ENCODE data around the gene F12. TPM values are rescaled to one million over a fixed set of nuclear protein-coding genes. Genes with fewer than 3 reads are reported as not detected.

Gene F12
- total RNA-seq, 4 donors from 2014 or later = 0.42 to 2.6 (median 1.1) TPM; not detected in 1

DNA sequence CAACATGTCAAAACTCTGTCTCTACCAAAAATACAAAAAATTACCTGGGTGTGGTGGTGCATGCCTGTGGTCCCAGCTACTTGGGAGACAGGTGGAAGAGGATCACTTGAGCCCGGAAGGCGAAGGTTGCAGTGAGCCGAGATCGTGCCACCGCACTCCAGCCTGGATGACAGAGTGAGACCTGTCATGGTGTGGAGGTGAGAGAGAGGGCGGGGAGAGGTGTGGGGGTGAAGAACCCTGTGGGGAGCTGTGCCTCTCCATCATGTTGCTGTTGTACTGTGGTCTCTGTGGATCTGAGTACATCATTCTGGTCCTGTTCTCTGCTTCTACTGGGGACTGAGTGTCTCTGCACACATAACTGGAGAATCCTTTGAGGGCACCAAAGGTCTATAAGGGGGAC lies 36.5 kb downstream of the F12 start:
- WGBS, 2 donors = 84 to 96% methylated on average over 6 of the region's 6 CpGs
- H3K27ac ChIP-seq = no peak overlapping the region

DNA sequence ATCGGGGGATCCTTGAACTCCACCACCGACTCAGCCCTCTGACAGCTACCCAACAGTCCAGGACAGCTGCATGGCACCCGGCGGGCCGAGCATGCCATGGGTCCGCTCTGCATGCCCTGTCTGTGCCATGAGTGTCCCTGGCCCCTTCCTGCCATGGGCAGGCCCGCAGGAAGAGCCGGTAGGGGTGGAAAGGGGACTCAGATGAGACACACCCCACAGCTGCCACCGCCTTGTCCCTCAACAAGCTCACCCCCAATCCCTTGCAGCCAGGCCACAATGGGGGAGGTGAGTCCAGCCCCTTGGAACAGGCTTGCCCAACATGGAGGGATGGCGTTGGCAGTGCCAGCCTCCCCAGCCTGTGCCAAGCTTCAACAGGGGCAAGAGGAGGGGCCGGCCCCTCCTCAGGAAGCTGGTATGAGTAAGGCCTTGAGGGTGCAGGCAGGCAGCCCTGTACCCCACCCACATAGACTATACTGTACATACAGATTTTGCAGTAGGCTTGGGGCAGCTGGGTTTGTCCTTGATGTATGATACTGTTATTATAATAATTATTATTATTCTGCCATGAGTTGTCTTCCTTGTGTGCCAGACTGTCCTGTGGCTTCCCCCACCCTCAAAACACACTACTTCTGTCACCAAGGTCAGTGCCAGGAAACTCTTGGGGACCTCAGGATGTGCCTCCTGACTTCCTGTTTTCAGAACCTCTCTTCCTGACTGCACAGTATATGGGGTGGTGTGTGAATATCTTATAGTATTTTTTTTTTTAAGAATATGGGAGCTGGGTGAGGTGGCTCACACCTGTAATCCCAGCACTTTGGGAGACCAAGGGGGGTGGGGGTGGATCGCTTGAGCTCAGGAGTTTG lies 37.1 kb downstream of the F12 start:
- H3K27ac ChIP-seq = no peak overlapping the region
- peaks cover 9 to 17% of the 10 kb centered on the region in 2 donors for H3K4me1 ChIP-seq
- TF ChIP-seq POLR2A (IDR thresholded peaks at IDR 0.05) = no peak
- TF ChIP-seq, protein P1, sequence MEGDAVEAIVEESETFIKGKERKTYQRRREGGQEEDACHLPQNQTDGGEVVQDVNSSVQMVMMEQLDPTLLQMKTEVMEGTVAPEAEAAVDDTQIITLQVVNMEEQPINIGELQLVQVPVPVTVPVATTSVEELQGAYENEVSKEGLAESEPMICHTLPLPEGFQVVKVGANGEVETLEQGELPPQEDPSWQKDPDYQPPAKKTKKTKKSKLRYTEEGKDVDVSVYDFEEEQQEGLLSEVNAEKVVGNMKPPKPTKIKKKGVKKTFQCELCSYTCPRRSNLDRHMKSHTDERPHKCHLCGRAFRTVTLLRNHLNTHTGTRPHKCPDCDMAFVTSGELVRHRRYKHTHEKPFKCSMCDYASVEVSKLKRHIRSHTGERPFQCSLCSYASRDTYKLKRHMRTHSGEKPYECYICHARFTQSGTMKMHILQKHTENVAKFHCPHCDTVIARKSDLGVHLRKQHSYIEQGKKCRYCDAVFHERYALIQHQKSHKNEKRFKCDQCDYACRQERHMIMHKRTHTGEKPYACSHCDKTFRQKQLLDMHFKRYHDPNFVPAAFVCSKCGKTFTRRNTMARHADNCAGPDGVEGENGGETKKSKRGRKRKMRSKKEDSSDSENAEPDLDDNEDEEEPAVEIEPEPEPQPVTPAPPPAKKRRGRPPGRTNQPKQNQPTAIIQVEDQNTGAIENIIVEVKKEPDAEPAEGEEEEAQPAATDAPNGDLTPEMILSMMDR (IDR thresholded peaks at IDR 0.05) = no peak
- intact Hi-C loops (cut with DNase I) = no loop called here
- no peaks in the 10 kb centered on the region for H3K9me3 ChIP-seq
- no peak for DNase-seq
- H3K27me3 ChIP-seq = no peaks in the 10 kb centered on the region
- H3K4me3 ChIP-seq (replicated peaks in 1 of 3) = no peak overlapping the region
- 91 to 96% methylated on average over 5 to 6 of the region's 12 CpGs for WGBS, 2 donors
- no peaks in the 10 kb centered on the region for H3K36me3 ChIP-seq

More for the DNA sequence above, 36.5 kb downstream of the F12 start:
- intact Hi-C loops (cut with DNase I) = no loop called here
- TF ChIP-seq, protein P1 (IDR thresholded peaks at IDR 0.05) = no peak
- TF ChIP-seq POLR2A (IDR thresholded peaks at IDR 0.05) = no peak
- H3K4me1 ChIP-seq = peaks cover 4 to 10% of the 10 kb centered on the region in 2 donors
- no peaks in the 10 kb centered on the region for H3K9me3 ChIP-seq
- H3K4me3 ChIP-seq (replicated peaks in 1 of 3) = no peak overlapping the region
- no peak for DNase-seq
- H3K27me3 ChIP-seq = no peaks in the 10 kb centered on the region
- no peaks in the 10 kb centered on the region for H3K36me3 ChIP-seq

DNA sequence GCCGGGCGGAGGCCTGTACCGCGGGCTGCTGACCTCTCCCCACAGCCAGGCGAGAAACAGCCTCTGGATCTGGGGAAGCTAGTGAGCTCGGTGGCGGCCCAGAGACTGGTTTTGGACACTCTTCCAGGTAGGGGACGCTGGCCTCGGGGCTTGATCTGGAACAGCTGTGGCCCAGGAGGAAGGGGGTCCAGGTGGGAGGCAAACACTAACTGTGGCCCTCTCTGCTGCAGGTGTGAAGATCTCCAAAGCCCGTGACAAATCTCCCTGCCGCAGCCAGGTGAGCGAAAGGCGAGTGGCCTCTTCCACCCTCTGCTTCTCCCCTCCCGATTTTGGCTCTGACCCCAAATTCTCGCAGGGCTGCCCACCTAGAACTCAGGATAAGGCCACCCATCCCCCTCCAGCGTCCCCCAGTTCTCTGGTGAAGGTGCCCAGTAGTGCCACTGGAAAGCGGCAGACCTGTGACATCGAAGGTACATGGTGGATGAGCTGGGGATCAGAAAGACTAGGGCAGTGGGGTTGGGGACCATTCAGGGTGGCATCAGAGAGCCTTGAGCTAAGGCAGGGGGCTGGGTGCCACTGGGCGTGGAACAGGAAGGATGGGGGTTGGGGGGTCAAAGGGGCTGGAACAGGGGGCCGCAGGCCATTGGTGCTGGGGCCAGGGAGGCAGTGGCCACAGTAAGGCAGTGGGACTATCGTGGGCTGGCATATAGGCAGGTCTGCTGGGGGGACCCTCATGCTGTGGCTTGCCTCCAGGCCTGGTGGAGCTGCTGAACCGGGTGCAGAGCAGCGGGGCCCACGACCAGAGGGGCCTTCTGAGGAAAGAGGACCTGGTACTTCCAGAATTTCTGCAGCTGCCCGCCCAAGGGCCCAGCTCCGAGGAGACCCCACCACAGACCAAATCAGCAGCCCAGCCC lies 38.0 kb downstream of the F12 start:
- Histone ChIP-seq H3K9me3 (no peaks in the 10 kb centered on the region), H3K36me3 (no peaks in the 10 kb centered on the region), H3K4me3 (replicated peaks in 1 of 3) (peak overlapping the region in 1 of 3 donors; percentile 21), H3K27ac (no peak overlapping the region), H3K4me1 (peaks cover 13 to 20% of the 10 kb centered on the region in 2 donors), H3K27me3 (no peaks in the 10 kb centered on the region)
- no peak for DNase-seq
- WGBS, 2 donors = 61 to 71% methylated on average over 15 of the region's 26 CpGs
- intact Hi-C loops (cut with DNase I) = no loop called here
- TF ChIP-seq, protein P1 (IDR thresholded peaks at IDR 0.05) = no peak
- no peak for TF ChIP-seq POLR2A (IDR thresholded peaks at IDR 0.05)

DNA sequence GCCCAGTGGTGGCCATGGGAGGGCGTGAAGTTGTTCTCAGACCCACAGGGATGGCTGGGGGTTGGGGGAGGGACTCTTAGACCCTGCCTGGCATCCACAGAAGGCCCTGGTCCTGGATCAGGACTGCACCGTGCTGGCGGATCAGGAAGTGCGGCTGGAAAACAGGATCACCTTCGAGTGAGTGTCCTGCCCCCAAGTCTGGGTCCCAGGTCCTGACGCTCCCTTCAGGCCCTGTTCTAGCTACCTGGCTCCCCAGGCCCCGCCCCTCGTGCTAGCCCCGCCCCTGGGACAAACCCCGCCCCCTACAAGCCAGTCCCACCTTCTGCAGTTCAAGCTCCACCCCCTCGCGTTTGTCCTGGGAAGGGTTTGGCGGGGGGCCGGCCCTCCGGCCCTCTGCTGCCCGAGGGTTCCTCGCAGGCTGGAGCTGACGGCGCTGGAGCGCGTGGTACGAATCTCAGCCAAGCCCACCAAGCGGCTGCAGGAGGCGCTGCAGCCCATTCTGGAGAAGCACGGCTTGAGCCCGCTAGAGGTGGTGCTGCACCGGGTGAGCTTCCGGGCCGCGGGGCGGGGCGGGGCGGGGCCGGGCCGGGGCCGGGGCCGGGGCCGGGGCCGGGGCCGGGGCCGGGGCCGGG lies 38.8 kb downstream of the F12 start:
- Histone ChIP-seq H3K27ac (no peak overlapping the region), H3K4me1 (peaks cover 18 to 27% of the 10 kb centered on the region in 2 donors), H3K4me3 (replicated peaks in 1 of 3) (peak overlapping the region in 1 of 3 donors; percentile 21), H3K36me3 (no peaks in the 10 kb centered on the region), H3K9me3 (no peaks in the 10 kb centered on the region), H3K27me3 (no peaks in the 10 kb centered on the region)
- peak; percentile 87 to 91 for DNase-seq
- 74 to 80% methylated on average over 3 to 4 of the region's 42 CpGs for WGBS, 2 donors
- intact Hi-C loops (cut with DNase I) = no loop called here
- TF ChIP-seq POLR2A (IDR thresholded peaks at IDR 0.05) = no peak
- TF ChIP-seq, protein P1 (IDR thresholded peaks at IDR 0.05) = peak in 4 of 6 experiments; percentile 41 to 63 (median 48)
